ENCODE measurements around the gene SMARCC1. TPM values are rescaled to one million over a fixed set of nuclear protein-coding genes. Genes with fewer than 3 reads are reported as not detected.

Gene SMARCC1
- total RNA-seq = 10 to 100 TPM; 29.3 to 42.0 TPM

DNA sequence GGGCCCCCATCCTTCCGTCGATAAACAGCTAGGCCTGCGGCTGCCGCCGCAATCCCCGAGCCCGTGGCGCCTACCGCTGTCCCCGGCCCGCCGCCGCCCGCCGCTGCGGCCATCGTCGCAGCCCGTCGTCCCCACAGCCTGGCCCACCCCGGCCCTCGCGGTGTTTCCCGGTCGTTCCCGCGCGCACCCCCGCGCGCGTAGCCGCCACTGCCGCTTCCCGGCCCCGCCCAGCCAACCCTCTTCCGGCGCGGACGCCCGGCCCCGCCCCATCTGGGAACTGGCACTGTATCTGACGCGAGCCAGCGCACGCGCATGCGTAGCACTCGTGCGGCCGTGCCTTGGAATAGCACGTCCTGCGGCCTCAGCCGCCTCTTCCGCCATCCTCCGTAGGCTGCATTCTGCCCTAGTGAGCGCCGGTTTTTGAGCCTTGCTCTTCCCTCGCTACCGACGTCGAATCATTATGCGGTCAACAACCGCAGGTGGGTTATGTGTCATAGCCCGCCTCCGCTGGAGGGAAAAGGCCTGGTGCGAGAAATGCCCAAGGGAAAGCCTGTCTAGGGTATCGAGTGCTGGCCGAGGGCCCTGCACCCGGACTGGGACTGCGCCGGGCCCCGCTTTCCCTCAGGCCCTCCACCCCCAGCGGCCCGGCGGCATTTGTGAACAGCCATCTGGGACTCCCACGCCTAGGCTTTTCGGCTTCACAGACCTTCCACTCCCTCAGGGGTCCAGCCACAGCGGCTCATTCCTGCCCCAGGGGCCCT is at the start of gene SMARCC1:
Gene SMARCC1, minus strand, starts transcription at position 209 of the 761 bp plus-strand sequence. Its CDS starts 96 bp downstream, at position 113.

DNA sequence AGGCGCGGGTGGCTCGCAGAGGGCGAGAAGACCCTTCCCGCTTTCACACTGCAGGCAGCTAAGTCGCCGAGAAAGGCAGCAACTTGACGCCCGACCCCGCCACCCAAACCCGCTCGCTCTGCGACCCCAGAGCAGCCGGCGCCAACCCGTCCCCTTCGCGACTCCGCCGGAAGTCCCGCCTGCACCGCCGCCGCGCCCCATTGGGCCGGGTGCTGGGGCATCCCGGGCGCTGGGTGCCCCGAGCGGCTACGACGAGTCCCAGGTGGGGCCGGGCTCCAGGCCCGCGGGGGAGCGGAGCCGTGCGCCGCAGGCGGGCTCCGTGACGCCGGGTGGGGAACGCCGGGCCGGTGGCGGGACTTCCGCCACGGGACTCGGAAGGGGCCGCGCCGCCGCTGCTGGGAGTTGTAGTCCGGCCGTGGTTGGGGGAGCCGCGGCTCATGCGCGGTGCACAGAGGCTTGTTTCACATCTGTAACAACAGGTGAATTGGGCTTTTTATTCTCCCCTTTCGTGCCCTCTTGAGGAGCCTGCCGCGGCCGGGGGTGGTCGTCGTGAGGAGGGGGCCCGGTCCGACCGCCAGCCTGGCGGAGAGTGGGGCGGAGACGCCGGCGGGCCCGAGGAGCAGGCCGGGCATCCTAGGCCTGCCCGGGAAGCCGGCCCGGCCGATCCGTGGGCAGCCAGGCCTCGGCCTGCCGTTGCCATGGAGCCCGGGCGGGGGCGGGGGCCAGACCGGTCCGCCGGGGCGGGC is 21.2 kb upstream of the SMARCC1 start, which contains the start of gene DHX30:
Gene DHX30, plus strand, starts transcription at position 405 of the 746 bp plus-strand sequence. CDS start 7,546 bp downstream, outside the sequence.

DNA sequence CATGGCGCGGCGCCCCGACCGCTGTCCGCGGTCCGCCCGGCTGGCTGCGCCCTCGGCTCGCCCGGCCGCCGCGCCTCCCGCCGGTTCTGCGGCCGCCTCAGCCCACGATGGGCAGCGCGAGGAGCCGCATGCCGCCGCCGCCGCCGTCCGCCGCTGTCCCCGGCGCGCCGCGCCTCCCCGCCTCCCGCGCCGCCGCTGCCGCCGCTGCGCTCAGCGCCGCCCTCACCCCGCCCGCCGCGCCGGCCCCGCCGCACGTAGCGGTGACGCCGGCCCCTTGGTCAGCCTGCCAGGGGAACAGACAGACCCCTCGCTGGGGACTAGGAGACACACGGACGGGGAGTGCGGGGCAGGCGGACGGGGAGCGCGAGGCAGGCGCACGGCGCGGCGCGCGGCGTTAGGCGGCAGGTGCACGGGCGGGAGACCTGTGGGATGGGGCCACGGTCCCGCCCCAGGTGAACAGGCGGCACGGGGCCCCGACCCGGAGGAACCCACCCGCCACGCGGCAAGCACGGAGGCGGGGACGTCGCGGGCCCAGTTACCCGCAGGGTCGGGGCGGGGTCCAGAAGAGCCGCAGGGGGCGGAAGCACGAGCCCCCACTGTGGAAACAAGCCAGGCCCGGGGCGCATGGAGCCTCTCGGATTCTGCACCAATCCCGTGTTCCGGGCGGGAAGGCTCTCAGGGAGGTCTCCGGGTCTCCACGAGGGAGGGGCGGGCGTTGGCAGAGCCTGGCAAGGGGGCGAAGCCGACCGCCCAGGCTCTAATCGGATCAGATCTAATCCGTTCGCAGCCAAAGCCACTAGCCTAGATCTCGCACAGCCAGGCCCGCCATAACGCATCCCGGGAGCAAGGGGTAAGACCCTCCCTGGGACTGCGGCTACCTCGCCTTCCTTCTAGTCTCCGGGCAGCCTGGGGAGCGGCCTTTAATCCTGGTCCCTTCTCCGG is 202.7 kb downstream of the SMARCC1 start, which contains the start of gene CSPG5:
Gene CSPG5, minus strand, starts transcription at position 175 of the 942 bp plus-strand sequence. Its CDS starts 172 bp downstream, at position 3.

Small RNA genes within 50 kb of the gene (small RNA-seq; reads per million reads assigned to genes)
- 0 reads per million in 2 donors for gene RF02271
- gene RN7SL870P = 0 reads per million in 2 donors

Other genes starting within 250 kb of the SMARCC1 start
- under 1 TPM; 0.33 to 0.34 TPM for gene CSPG5, start 203.0 kb downstream of the SMARCC1 start, total RNA-seq
- gene DHX30, start 21.2 kb upstream of the SMARCC1 start, total RNA-seq = 100 to 1,000 TPM; 106 to 131 TPM
- gene MAP4, start 234.5 kb upstream of the SMARCC1 start, total RNA-seq = 10 to 100 TPM; 88.2 to 88.8 TPM

Data from melanocyte of skin (primary cell).